Thoracic aorta (tissue), 2 donors: ENCODE measurements around the gene C2orf69. TPM values are rescaled to one million over a fixed set of nuclear protein-coding genes. Genes with fewer than 3 reads are reported as not detected.

Source experiments
- ATAC-seq: fragments of 150-250 bp; one replicate; pipeline ENCODE4 v1.8.0; 2017; ENCODE audit warnings: low read depth; ENCODE audit not compliant: insufficient number of reproducible peaks, low FRiP score
- DNase-seq: peaks from one replicate; pipeline ENCODE4 v3.0.0-alpha.2; 2020; ENCODE audit warnings: low spot score
- H3K27ac ChIP-seq, 2 donors: fragments of 200-600 bp; sonication (generic); 1 replicate in 1 of 2; 2 replicates in 1 of 2; pipeline ENCODE4 v1.5.1; 2016; ENCODE audit warnings: mild to moderate bottlenecking in 2 of 2, moderate library complexity in 2 of 2
- H3K27me3 ChIP-seq: fragments of 200-600 bp; sonication (generic); replicated peaks from 2 replicates; pipeline ENCODE4 v1.6.0; 2016; ENCODE audit warnings: mild to moderate bottlenecking; ENCODE audit not compliant: insufficient read depth
- H3K36me3 ChIP-seq: fragments of 200-600 bp; sonication (generic); one replicate; pipeline ENCODE4 v1.5.1; 2016
- H3K4me1 ChIP-seq, 2 donors: fragments of 200-600 bp; sonication (generic); 1 replicate in 1 of 2; 2 replicates in 1 of 2; pipeline versions ENCODE4 v1.5.1 to v1.6.0; 2016; ENCODE audit warnings: low read depth in 2 of 2, mild to moderate bottlenecking in 1 of 2; ENCODE audit not compliant: control insufficient read depth in 1 of 2
- H3K4me3 ChIP-seq: fragments of 200-600 bp; sonication (generic); 2 replicates; pipeline ENCODE4 v1.5.1; 2016; ENCODE audit warnings: mild to moderate bottlenecking
- H3K9me3 ChIP-seq: fragments of 200-600 bp; sonication (generic); 2 replicates; pipeline ENCODE4 v1.5.1; 2016
- total RNA-seq, 2 donors: library from RNA; depleted of rRNA; stranded (reverse); fragments of >200 nt; gene quantifications; one replicate each; pipeline versions ENCODE4 v1.1.0 to v1.2.3, GENCODE V29; 2016
- TF ChIP-seq, protein P1 (sequence below): fragments of 200-600 bp; sonication (generic); IDR thresholded peaks from one replicate; pipeline ENCODE4 v1.5.1; 2019; ENCODE audit warnings: antibody characterized with exemption

The C2orf69 gene
- total RNA-seq, 2 donors from 2014 or later: 10.8 to 16.7 TPM

DNA sequence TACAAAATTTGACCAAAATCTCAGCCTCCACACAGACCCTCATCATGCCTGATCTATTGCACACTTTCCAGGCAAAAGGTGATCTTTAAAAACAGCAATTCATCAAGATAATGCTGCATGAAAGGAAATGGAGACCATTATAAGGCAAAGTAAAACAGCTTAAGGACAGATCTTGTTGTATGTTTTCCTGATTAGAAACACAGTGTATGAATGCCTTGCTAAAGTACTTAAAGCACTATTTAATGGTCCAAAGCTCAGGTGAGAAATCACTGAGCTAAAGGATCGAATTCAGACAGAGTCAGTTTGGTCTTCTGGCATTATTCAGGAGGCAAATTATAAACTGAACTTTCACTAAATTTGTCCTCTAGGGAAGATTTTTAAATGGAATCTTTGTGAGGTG is 41.4 kb upstream of the C2orf69 start:
- Histone ChIP-seq H3K27ac (no peak overlapping the region), H3K36me3 (no peaks in the 10 kb centered on the region), H3K4me1 (no peaks in the 10 kb centered on the region), H3K4me3 (no peak overlapping the region), H3K9me3 (peaks cover 6% of the 10 kb centered on the region), H3K27me3 (no peaks in the 10 kb centered on the region)
- DNase-seq (no peak), ATAC-seq (no peak)
- TF ChIP-seq, protein P1, sequence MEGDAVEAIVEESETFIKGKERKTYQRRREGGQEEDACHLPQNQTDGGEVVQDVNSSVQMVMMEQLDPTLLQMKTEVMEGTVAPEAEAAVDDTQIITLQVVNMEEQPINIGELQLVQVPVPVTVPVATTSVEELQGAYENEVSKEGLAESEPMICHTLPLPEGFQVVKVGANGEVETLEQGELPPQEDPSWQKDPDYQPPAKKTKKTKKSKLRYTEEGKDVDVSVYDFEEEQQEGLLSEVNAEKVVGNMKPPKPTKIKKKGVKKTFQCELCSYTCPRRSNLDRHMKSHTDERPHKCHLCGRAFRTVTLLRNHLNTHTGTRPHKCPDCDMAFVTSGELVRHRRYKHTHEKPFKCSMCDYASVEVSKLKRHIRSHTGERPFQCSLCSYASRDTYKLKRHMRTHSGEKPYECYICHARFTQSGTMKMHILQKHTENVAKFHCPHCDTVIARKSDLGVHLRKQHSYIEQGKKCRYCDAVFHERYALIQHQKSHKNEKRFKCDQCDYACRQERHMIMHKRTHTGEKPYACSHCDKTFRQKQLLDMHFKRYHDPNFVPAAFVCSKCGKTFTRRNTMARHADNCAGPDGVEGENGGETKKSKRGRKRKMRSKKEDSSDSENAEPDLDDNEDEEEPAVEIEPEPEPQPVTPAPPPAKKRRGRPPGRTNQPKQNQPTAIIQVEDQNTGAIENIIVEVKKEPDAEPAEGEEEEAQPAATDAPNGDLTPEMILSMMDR: no peak

DNA sequence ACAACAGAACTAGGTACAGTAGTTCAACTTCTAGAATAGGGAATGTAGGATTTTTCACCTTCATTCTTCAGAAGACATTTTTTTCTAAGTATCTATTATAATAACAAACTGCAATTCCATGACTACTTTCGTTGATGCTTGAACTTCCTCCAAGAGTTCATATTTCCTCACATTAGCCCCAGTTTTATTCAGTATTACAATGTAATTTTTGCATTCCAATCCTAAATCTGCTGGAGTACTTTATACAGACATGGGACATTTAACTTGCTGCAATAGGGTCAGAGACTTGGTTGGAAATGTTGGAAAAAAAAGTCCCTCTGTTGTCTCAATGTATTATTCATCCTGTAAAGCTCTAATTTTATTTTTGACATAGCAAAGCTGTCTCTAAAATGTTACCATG is 40.5 kb upstream of the C2orf69 start:
- TF ChIP-seq, protein P1: no peak
- no peak for DNase-seq
- no peak for ATAC-seq

DNA sequence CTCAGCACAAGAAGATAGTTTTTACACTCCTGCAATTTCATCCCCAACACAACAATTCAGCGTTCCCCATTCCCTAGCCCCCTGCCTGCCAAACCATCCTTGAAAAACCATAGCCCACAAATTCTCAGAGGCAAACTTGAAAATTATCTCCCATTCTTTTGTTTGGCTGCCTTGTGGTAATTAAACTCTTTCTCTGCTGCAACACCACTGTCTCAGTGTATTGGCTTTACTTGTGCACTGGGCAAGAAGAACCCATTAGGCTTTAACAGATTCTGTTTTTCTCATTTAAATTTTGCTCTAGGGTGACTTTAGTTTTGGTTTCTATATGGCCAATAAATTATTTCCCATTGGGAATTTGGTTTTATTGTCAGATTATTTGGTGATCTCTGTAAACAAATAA is 36.9 kb upstream of the C2orf69 start:
- H3K27ac ChIP-seq: no peak overlapping the region
- H3K4me1 ChIP-seq: no peaks in the 10 kb centered on the region
- H3K4me3 ChIP-seq: no peak overlapping the region
- DNase-seq (no peak), ATAC-seq (no peak)
- H3K27me3 ChIP-seq: no peaks in the 10 kb centered on the region
- no peaks in the 10 kb centered on the region for H3K36me3 ChIP-seq
- H3K9me3 ChIP-seq: peaks cover 8% of the 10 kb centered on the region
- TF ChIP-seq, protein P1: no peak

More for the DNA sequence above, 40.5 kb upstream of the C2orf69 start:
- Histone ChIP-seq H3K27me3 (no peaks in the 10 kb centered on the region), H3K36me3 (no peaks in the 10 kb centered on the region), H3K27ac (no peak overlapping the region), H3K4me1 (no peaks in the 10 kb centered on the region), H3K9me3 (peaks cover 8% of the 10 kb centered on the region), H3K4me3 (no peak overlapping the region)

DNA sequence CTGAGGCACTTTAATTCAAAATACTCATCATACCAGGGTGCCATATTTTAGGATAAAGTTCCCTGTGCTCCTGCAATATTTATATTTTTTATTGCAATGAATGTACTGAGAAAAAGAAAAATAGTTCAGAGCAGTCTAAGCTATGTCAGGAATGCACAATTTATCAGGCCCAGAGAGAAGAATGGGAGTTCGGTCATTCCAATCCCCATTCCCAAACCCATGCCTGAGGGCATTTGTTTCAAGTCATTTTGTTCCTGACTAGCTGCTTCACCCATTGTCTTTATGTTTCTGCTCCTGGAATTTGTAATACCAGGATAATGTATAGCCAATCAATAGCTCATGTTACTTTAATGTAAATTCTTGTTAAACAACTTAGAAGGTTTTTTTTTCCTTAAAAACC is 35.7 kb upstream of the C2orf69 start:
- Histone ChIP-seq H3K4me1 (no peaks in the 10 kb centered on the region), H3K36me3 (no peaks in the 10 kb centered on the region), H3K4me3 (no peak overlapping the region), H3K27ac (no peak overlapping the region), H3K9me3 (peaks cover 8% of the 10 kb centered on the region), H3K27me3 (no peaks in the 10 kb centered on the region)
- ATAC-seq (no peak), DNase-seq (no peak)
- TF ChIP-seq, protein P1: no peak

DNA sequence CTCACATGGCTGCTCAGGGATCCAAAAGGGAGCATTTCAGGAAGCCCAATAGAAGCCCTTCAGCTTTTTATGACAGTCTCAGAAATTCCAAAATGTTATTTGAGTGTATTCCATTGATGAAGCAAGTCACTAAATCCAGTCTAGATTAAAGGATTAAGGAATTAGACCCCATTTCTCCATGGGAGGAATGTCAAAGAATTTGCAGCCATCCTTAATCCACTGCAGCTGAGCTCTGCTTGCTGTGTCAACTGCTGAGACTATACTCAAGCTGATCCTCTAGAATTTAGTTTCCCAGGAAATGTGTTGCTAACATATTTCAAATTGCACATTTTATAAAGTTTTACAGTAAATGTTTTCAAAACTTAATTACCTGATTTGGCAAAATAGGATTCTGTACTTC is 28.4 kb upstream of the C2orf69 start:
- no peak for DNase-seq
- Histone ChIP-seq H3K4me1 (no peaks in the 10 kb centered on the region), H3K9me3 (no peaks in the 10 kb centered on the region)

More for the DNA sequence above, 28.4 kb upstream of the C2orf69 start:
- Histone ChIP-seq H3K4me3 (no peak overlapping the region), H3K36me3 (no peaks in the 10 kb centered on the region), H3K27me3 (no peaks in the 10 kb centered on the region), H3K27ac (no peak overlapping the region)
- TF ChIP-seq, protein P1: no peak
- no peak for ATAC-seq
